Stimulated activated CD4-positive, alpha-beta T cell treated with anti-CD3 and anti-CD28 coated beads, TNF-alpha, amount 100 ng/mL, for 1 hour (primary cell): ENCODE data around the gene RTF1.

Source experiments
- DNase-seq, 3 donors: peaks; one replicate each; pipeline ENCODE4 v3.0.0-alpha.2; 2020; ENCODE audit warnings: low read depth in 3 of 3, low spot score in 1 of 3

The RTF1 gene

GRCh38 chr15:41502795-41503668 is 86.1 kb downstream of the RTF1 start:
- DNase-seq, result no peak

GRCh38 chr15:41503669-41504010 is 86.7 kb downstream of the RTF1 start:
- no peak for DNase-seq

- DNase-seq, result no peak
Observed at GRCh38 chr15:41504751-41505492, 88.0 kb downstream of the RTF1 start.

GRCh38 chr15:41505776-41506175 is 88.9 kb downstream of the RTF1 start:
- no peak for DNase-seq

- DNase-seq, result no peak
Observed at GRCh38 chr15:41506796-41507341, 90.0 kb downstream of the RTF1 start.

- DNase-seq, result no peak
Observed at GRCh38 chr15:41507820-41508290, 91.0 kb downstream of the RTF1 start.

GRCh38 chr15:41510728-41511127 is 93.8 kb downstream of the RTF1 start:
- no peak for DNase-seq

GRCh38 chr15:41511331-41511898 is 94.5 kb downstream of the RTF1 start:
- no peak for DNase-seq

- DNase-seq, result no peak
Observed at GRCh38 chr15:41511899-41512369, 95.0 kb downstream of the RTF1 start.

GRCh38 chr15:41512512-41512939 is 95.6 kb downstream of the RTF1 start:
- DNase-seq, result no peak

GRCh38 chr15:41512940-41513505 is 96.1 kb downstream of the RTF1 start:
- DNase-seq, result no peak

GRCh38 chr15:41513506-41514227 is 96.8 kb downstream of the RTF1 start, which contains the start of gene LTK:
Gene LTK (minus strand): TSS chr15:41513827. CDS start chr15:41513709, 118 bp downstream.
- DNase-seq, result no peak

- DNase-seq, result no peak
Observed at GRCh38 chr15:41517895-41518449, 101.1 kb downstream of the RTF1 start.

GRCh38 chr15:41520636-41521035 is 103.7 kb downstream of the RTF1 start:
- no peak for DNase-seq

GRCh38 chr15:41521614-41522013 is 104.7 kb downstream of the RTF1 start:
- DNase-seq, result no peak

GRCh38 chr15:41523097-41523496 is 106.2 kb downstream of the RTF1 start:
- no peak for DNase-seq

- DNase-seq, result no peak
Observed at GRCh38 chr15:41530363-41530956, 113.6 kb downstream of the RTF1 start.
